GM21825 (cell line): ENCODE measurements around the gene BBLN.

Source experiments
- ATAC-seq: cut with Tn5 transposase; IDR thresholded peaks from one replicate; pipeline ENCODE4 v1.9.1; 2021; ENCODE audit warnings: mild to moderate bottlenecking, moderate library complexity; ENCODE audit not compliant: unreplicated experiment

Gene BBLN

GRCh38 chr9:128144239-128145181 is 15.6 kb upstream of the BBLN start:
- ATAC-seq = no peak

- no peak for ATAC-seq
Measured at GRCh38 chr9:128145536-128145935, 14.5 kb upstream of the BBLN start.

DNA sequence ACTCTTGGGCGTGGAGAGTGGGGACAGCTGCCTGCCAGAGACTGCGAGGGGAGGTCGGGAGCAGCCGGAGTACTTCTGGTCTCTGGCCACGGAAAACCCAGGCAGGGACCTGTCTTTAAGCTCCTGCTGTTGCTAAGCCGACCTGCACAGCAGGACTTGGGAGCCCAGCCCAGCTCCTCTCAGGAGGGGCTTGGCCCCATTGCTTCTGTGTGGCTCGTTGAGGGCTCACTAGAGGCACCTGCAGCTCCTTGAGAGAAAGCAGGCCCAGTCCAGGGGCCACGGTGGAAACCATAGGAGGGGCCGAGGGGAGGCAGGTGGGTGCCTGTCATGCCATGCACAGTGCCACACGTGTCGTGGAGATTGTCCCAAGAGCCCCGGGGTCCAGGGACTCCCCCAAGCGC is 14.1 kb upstream of the BBLN start:
- no peak for ATAC-seq

DNA sequence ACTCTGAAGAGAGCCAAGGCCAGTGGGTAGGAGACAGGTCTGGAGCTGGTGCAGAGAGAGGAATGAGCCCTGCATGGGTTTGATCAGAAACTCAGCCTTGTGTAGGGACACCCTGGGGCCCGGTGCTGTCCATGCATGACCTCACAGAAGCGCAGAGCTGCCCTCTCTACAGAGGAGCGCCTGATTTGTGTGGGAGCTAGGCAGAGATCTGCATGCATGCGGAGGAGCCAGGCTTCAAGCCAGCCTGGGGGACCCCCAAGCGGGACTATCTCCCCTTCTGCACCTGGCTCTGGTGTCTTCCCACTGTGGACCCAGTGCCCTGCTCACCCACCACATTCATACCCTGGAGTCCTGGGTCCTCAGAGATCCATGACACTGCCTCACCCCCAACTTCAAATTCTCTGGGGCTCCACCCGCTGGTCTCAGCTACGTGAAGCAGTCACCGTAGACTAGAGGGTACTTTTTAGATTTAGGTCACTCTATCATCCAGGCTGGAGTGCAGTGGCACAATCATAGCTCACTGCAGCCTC is 13.4 kb upstream of the BBLN start:
- ATAC-seq = no peak

- no peak for ATAC-seq
Measured at GRCh38 chr9:128148509-128149000, 11.5 kb upstream of the BBLN start.

DNA sequence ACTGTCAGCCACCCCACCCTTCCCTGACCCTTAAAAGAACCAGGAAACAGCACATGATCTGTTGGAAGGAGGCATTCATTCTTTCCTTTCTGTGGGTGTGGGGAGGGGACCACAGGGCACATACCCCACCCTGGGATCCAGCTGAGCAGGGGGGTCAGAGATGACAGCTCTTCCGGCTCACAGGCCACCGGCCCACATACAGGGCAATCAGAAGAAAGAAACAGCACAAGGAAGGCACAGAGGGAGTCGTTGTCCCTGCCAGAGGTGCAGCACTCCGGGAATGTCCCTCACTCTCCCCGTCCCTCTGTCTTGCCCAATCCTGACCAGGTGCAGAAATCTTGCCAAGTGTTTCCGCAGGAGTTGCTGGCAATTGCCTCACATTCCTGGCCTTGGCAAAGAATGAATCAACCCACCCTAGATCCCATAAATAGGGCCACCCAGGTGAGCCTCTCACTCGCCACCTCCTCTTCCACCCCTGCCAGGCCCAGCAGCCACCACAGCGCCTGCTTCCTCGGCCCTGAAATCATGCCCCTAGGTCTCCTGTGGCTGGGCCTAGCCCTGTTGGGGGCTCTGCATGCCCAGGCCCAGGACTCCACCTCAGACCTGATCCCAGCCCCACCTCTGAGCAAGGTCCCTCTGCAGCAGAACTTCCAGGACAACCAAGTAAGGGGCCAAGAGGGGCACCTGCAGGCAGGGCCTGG is 10.9 kb upstream of the BBLN start, which contains the start of gene LCN2:
Gene LCN2, plus strand, starts transcription at position 453 of the 701 bp plus-strand sequence. Its CDS starts 73 bp downstream, at position 526.
- no peak for ATAC-seq

DNA sequence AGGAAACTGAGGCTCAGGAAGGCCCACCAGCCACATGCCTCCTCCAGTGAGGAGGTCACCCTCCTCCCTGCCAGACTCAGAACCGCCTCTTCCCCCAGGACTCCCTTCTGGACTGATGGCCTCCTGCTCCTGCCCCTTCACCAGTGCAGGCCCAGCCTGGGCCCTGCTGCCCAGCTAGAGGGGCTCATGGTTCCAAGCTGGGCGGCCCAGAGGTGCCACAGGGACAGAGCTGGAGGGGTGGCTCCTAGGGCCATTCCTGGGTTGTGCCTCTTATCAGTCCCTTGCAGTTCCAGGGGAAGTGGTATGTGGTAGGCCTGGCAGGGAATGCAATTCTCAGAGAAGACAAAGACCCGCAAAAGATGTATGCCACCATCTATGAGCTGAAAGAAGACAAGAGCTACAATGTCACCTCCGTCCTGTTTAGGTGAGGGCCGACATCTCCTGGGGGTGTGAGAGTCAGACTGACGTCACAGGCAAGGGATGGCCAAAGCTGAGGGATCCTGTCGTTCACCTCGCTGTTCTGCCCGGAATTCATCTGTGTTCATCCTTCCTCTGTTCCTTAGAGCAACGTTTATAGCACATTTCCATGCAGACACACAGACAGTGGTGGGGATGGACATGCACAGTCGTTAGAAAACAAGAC is 10.0 kb upstream of the BBLN start:
- no peak for ATAC-seq

DNA sequence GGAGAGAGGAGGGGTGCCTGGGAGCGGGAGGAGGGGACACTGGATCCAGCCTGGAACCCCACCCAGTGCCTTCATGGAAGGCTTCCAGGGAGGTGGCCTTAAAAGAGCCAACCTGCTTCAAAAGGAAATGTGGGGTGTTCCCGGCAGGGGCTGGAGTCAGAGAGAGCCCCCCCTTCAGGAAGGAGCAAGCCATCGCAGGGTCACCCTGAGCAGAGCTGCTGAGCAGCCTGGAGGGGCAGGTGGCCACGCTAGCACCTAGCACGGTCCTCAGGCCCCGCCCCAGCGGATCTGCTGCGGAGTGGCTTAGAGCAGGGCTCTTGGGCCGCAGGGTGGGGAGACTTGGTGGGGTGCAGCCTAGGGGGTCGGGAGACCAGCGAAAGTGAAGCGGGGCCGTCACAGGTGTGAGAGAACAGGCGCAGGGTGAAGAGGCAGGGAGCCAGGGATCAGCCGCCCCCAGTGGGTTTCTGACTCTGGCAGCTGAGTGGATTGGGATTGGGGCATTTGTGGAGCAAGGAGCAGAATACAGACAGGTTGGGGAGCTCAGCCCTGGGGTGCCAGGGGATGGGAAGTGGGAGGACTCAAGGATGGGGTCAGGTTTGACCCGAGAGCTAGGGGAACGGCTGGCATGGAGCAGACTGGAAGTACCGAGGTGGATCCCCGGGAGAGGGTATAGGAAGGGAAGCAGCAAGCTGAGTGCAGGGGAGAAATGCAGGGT is 9.3 kb upstream of the BBLN start:
- no peak for ATAC-seq

DNA sequence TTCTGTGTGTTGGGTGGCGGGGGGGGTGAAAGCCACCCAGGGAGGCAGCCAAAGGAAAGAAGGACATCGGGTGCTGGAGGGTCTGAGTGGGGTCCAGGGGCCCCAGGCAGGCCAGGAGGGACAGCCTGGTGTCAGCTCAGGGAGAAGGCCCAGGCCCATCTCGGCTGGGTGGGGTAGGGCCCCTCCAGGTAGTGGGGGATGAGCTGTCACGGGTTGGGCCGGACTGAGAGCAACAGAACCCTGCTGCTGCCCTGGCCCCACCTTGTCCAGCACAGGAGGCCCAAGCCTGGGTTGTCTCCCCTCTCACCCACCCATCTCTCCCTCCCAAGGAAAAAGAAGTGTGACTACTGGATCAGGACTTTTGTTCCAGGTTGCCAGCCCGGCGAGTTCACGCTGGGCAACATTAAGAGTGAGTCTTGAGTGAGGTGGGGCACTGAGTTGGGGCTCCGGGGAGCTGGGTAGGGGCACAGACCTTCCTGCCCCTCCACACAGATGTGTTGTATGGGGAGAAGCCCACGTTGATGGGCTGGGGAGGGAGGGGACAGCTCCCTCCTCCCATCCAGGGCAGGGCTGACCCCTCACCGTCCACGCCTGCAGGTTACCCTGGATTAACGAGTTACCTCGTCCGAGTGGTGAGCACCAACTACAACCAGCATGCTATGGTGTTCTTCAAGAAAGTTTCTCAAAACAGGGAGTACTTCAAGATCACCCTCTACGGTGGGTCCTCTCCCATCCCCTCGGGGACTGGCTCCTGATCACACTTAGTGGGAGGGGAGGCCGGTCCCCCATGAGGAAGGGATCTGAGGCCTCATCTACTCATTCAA is 8.5 kb upstream of the BBLN start:
- ATAC-seq = no peak

- ATAC-seq = no peak
Measured at GRCh38 chr9:128152133-128153059, 7.7 kb upstream of the BBLN start.

DNA sequence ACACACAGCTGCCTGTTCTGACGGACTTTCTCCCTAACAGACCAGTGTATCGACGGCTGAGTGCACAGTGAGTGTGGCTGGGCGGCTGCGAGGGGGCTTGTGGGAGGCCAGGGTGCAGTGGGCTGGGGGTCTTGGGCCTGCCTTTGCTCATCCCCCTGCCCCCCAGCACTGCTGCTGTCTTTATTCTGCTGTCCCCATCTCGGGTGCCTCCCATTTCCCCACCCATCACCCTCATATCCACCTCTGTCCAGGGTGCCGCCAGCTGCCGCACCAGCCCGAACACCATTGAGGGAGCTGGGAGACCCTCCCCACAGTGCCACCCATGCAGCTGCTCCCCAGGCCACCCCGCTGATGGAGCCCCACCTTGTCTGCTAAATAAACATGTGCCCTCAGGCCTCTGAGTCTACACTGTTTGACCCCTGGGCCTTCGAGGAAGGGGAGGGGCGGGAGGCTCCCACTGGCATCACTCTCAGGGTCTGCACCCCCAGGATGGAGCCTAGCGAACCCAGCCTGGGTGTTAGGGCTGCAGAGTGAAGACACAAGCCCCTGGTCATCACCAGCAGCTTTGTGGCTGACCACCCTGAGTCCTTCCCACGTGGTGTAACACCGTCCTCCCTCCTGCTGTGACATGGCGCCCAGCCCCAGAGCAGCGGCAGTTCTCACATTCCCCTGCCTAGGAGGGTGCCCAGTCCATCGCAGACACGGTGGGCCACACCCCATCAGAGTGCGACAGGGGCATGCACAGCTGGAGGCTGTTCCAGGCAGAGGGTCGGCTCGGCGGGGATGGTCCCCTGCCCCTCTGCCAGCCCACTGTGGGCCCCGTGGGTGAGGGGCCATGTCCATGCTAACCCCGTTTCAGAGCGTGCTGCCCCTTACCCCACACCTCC is 6.8 kb upstream of the BBLN start:
- ATAC-seq = no peak

- no peak for ATAC-seq
Measured at GRCh38 chr9:128153947-128154695, 5.9 kb upstream of the BBLN start.

DNA sequence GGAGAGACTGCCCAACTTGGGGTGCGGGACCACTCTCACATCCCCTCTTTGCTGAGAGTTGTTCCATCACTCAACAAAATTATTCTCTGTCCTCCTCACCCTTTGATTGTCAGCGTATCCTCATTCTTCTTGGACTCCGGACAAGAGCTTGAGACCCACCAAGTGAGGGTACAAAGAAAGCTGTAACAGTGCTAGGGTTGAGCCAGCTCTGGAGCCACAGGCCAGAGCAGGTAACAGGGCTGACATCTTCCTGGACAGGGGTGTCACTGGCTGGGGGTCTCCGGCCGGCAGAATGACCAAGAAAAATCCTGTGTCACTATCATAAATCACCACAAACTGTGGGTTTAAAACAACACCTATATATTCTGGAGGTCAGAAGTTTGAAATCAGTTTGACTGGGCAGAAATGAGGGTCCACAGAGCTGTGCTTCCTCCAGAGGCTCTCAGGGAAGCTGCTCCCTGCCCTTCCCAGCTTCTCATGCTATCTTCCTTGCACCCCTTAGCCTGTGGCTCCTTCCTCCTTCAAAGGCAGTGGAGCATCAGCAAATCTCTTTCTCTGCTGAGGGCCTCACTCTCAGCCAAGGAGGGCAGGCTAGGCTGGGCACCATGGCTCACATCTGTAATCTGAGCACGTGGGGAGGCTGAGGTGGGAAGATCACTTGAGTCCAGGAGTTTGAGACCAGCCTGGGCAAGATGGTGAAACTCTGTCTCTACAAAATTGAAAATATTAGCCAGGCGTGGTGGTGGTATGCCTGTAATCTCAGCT is 4.1 kb upstream of the BBLN start:
- ATAC-seq = no peak

GRCh38 chr9:128159522-128159783 is 612 bp upstream of the BBLN start:
- no peak for ATAC-seq

- peak; percentile 3 for ATAC-seq
Measured at GRCh38 chr9:128160603-128160987, 530 bp downstream of the BBLN start.

- no peak for ATAC-seq
Measured at GRCh38 chr9:128161215-128161902, 1.3 kb downstream of the BBLN start.
